HG02885 (cell line): Measurements from ENCODE around the gene RAB39B.
A peak's percentile ranks its signal among the peaks of the same experiment; 100 is the strongest.

ENCODE experiments used
- ATAC-seq: cut with Tn5 transposase; IDR thresholded peaks from one replicate; pipeline ENCODE4 v1.9.1; 2021; ENCODE audit warnings: mild to moderate bottlenecking; ENCODE audit not compliant: unreplicated experiment, poor library complexity

The RAB39B gene

GRCh38 chrX:155216179-155216939 lies 47.9 kb downstream of the RAB39B start, which contains the start of gene VBP1:
VBP1 (plus strand) TSS chrX:155216460; CDS start chrX:155216483, 23 bp downstream.
- peak; percentile 97 for ATAC-seq

GRCh38 chrX:155215443-155216178 lies 48.7 kb downstream of the RAB39B start:
- peak; percentile 33 for ATAC-seq

GRCh38 chrX:155213731-155214130 lies 50.6 kb downstream of the RAB39B start:
- no peak for ATAC-seq

GRCh38 chrX:155211208-155211607 lies 53.1 kb downstream of the RAB39B start:
- no peak for ATAC-seq
